ENCODE measurements around the gene UROC1.

The UROC1 gene

DNA sequence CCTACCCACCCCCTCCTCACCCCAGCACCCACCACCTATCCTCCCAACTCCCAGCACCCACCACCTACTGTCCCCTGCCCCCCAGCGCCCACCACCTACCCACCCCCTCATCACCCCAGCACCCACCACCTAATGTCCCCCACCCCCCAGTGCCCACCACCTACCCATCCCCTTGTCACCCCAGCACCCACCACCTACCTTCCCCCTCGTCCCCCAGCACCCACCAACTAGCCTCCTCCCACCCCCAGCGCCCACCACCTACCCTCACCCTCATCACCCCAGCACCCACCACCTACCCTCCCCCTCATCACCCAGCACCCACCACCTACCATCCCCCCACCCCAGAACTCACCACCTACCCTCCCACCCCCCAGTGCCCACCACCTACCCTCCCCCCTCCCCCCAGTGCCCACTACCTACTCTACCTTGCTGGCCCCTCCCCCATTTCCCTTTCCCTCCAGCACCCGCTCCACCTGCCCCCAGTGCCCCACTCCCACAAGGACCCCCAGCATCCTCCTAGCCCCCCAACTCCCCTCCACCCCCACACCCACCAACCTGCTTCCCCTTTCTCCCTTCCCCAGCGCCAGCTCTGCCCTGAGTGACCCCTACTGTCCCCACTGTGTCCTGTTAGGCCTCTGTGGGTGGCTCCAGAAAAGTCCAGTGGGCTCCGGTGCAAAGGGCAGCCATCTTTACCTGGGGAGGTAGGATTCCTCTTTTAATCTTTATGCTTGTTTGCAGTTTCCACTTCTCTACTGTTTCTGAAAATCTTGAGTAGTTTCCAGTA, 1.2 kb downstream of the UROC1 start:
- Mint-ChIP-seq H3K27me3 (no peaks in the 10 kb centered on the region), H3K4me3 (no peak overlapping the region), H3K9me3 (no peaks in the 10 kb centered on the region), H3K4me1 (no peaks in the 10 kb centered on the region), H3K27ac (no peak overlapping the region), H3K36me3 (no peaks in the 10 kb centered on the region)

DNA sequence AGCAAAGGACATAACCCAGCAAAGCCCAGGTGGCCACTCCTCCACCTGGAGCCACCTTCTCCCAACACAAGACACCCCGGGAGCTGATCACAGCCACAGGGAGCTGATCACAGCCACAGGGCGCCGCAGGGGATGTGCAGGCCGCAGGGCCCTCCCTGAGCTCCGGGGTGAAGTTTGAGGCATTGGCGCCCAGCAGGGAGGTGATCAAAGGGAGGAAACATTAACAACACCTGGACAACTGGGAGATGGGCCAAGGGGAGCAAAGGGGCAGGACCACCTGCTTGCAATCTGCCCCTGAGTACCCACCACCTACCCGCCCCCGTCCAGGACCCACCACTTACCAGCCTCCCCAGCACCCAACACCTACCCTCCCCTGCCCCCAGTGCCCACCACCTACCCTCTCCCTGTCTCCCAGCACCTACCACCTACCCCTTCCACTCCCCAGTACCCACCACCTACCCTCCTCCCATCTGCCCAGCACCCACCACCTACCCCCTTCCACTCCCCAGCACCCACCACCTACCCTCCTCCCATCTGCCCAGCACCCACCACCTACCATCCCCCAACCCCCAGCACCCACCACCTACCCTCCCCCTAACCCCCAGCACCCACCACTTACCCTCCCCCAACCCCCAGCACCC, 2.4 kb downstream of the UROC1 start:
- Mint-ChIP-seq H3K4me1 (no peaks in the 10 kb centered on the region), H3K36me3 (no peaks in the 10 kb centered on the region), H3K27me3 (no peaks in the 10 kb centered on the region), H3K27ac (no peak overlapping the region), H3K9me3 (no peaks in the 10 kb centered on the region), H3K4me3 (no peak overlapping the region)

- Mint-ChIP-seq H3K4me3 (no peak overlapping the region), H3K4me1 (no peaks in the 10 kb centered on the region), H3K27me3 (no peaks in the 10 kb centered on the region), H3K27ac (no peak overlapping the region), H3K36me3 (no peaks in the 10 kb centered on the region), H3K9me3 (no peaks in the 10 kb centered on the region)
Observed at GRCh38 chr3:126514161-126514560, 3.4 kb downstream of the UROC1 start.

DNA sequence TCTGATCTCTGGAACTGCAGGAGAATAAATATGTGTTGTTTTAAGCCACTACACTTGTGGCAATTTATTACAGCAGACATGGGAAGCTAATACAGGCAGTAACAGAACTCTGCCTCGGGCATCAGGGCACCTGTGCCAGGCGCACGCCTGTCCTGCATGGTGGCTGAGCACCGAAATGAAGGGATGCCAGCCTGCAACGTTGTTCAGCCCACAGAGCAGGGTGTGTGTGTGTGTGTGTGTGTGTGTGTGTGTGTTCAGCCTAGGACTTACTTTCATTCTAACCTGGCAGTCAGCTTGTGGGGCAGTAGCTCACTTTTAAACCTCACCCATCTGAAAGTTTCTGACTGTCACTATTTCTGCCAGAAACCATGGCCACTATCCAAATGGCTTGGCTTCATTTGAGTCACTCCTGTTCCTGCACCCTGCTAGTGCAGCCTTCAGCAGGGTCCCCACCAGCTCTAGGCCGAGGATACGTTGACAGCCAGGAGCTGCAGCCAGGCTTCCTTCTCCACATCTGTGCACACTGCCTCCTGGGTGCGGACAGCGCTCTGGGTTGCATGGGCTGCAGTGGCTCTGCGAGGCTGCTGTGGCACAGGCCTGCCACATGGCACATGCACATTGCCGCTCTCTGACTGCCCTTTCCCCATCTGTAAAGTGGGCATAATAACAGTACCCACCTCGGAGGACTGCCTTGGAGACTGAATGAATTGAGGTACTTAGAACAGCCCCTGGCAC, 4.5 kb downstream of the UROC1 start:
- Mint-ChIP-seq H3K36me3 (no peaks in the 10 kb centered on the region), H3K9me3 (no peaks in the 10 kb centered on the region), H3K4me3 (no peak overlapping the region), H3K4me1 (no peaks in the 10 kb centered on the region), H3K27ac (no peak overlapping the region), H3K27me3 (no peaks in the 10 kb centered on the region)

GRCh38 chr3:126512026-126512425, 5.5 kb downstream of the UROC1 start:
- Mint-ChIP-seq H3K27me3 (no peaks in the 10 kb centered on the region), H3K27ac (no peak overlapping the region), H3K4me1 (no peaks in the 10 kb centered on the region), H3K4me3 (no peak overlapping the region), H3K36me3 (no peaks in the 10 kb centered on the region), H3K9me3 (no peaks in the 10 kb centered on the region)

- H3K4me3 Mint-ChIP-seq, result no peak overlapping the region
- no peaks in the 10 kb centered on the region for H3K36me3 Mint-ChIP-seq
- no peak overlapping the region for H3K27ac Mint-ChIP-seq
- H3K27me3 Mint-ChIP-seq, result no peaks in the 10 kb centered on the region
- H3K9me3 Mint-ChIP-seq, result no peaks in the 10 kb centered on the region
- H3K4me1 Mint-ChIP-seq, result no peaks in the 10 kb centered on the region
Observed at GRCh38 chr3:126511291-126511690, 6.3 kb downstream of the UROC1 start.

GRCh38 chr3:126510308-126510910, 7.2 kb downstream of the UROC1 start:
- H3K27ac Mint-ChIP-seq, result no peak overlapping the region
- no peaks in the 10 kb centered on the region for H3K27me3 Mint-ChIP-seq
- no peaks in the 10 kb centered on the region for H3K9me3 Mint-ChIP-seq
- H3K4me1 Mint-ChIP-seq, result no peaks in the 10 kb centered on the region
- no peaks in the 10 kb centered on the region for H3K36me3 Mint-ChIP-seq
- no peak overlapping the region for H3K4me3 Mint-ChIP-seq

DNA sequence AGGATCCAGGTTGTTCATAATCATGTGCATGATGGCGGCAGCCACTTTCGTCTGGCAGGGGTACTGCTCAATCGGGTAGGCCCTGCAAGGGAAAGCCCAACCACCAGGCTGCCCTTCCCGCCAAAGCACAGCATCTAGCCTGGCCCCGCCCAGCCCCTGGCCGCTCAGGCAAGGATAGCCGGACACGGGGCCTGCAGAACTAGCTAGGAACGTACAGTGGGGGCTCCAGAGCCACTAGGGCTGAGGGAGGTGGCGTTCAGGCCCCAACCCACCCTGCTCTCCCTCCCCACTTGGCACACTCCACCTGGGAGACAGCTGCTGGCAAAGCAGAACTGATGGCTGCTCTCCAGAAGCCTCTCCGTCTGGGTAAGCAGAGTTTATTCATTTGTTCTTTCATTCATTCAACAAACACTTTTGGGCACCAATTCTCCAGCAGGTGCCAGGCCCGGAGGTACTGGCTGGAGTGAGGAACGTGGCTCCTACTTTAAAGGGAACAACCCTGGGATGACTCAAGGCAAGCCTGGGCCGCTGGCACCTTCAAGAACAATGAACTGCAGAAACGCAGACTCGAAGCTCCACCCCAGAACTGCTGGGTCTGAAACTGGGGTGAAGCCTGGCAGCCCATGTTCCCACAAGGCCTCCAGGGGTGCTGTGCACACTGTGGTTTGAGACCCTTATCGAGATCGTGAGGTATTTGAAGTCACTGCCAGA, 7.8 kb downstream of the UROC1 start:
- Mint-ChIP-seq H3K27me3 (peaks cover 3% of the 10 kb centered on the region), H3K36me3 (no peaks in the 10 kb centered on the region), H3K4me3 (no peak overlapping the region), H3K27ac (no peak overlapping the region), H3K4me1 (no peaks in the 10 kb centered on the region), H3K9me3 (no peaks in the 10 kb centered on the region)

DNA sequence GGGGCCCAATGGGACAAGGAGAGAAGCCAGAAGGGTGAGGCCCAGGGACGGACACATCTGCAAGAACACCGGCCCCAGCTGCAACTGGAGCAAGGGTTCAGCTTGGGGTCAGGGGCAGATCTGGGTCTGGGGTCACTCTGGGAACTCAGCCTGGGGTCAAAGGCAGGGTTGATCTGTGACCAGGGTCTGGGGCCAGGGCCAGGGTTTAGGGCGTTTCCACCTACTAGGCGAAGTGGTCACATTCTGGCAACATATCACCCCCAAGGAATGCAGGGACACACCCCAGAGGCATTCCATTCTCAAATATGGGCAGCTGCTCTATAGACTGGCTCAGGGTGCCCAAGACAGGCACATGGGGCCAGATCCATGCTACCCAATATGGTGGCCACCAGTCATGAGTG, 9.0 kb downstream of the UROC1 start:
- H3K27ac Mint-ChIP-seq, result no peak overlapping the region
- H3K27me3 Mint-ChIP-seq, result peaks cover 3% of the 10 kb centered on the region
- no peak overlapping the region for H3K4me3 Mint-ChIP-seq
- no peaks in the 10 kb centered on the region for H3K4me1 Mint-ChIP-seq
- H3K36me3 Mint-ChIP-seq, result no peaks in the 10 kb centered on the region
- no peaks in the 10 kb centered on the region for H3K9me3 Mint-ChIP-seq

- H3K27ac Mint-ChIP-seq, result no peak overlapping the region
- no peaks in the 10 kb centered on the region for H3K9me3 Mint-ChIP-seq
- H3K36me3 Mint-ChIP-seq, result no peaks in the 10 kb centered on the region
- no peaks in the 10 kb centered on the region for H3K4me1 Mint-ChIP-seq
- H3K4me3 Mint-ChIP-seq, result no peak overlapping the region
- peaks cover 3% of the 10 kb centered on the region for H3K27me3 Mint-ChIP-seq
Observed at GRCh38 chr3:126507886-126508285, 9.7 kb downstream of the UROC1 start.

DNA sequence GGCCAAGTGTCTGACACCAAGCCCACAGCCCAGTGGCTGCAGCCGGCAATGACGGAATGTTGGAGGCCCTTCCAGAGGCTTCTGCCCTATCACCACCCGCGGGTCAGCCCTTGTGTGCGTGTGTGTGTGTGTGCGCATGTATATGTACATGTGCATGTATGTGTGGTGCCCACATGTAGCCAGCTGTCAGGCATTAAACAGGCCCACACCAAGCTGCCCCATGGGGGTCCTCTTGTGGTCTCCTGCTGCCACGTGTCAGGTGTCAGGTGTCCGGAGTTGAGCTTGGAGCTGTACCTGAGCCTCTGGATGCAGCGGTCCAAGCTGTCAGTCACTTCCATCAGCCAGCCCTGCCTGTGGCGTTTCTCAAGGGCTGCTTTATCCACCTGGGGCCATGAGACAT, 13.9 kb downstream of the UROC1 start:
- H3K9me3 Mint-ChIP-seq, result no peaks in the 10 kb centered on the region
- no peaks in the 10 kb centered on the region for H3K4me1 Mint-ChIP-seq
- peaks cover 3% of the 10 kb centered on the region for H3K27me3 Mint-ChIP-seq
- H3K4me3 Mint-ChIP-seq, result no peak overlapping the region
- no peak overlapping the region for H3K27ac Mint-ChIP-seq
- H3K36me3 Mint-ChIP-seq, result no peaks in the 10 kb centered on the region

- no peak overlapping the region for H3K27ac Mint-ChIP-seq
- H3K36me3 Mint-ChIP-seq, result no peaks in the 10 kb centered on the region
- H3K9me3 Mint-ChIP-seq, result no peaks in the 10 kb centered on the region
- H3K27me3 Mint-ChIP-seq, result peaks cover 3% of the 10 kb centered on the region
- no peaks in the 10 kb centered on the region for H3K4me1 Mint-ChIP-seq
- H3K4me3 Mint-ChIP-seq, result no peak overlapping the region
Observed at GRCh38 chr3:126502656-126503055, 14.9 kb downstream of the UROC1 start.

- Mint-ChIP-seq H3K9me3 (no peaks in the 10 kb centered on the region), H3K4me1 (no peaks in the 10 kb centered on the region), H3K27ac (no peak overlapping the region), H3K27me3 (peaks cover 3% of the 10 kb centered on the region), H3K36me3 (no peaks in the 10 kb centered on the region), H3K4me3 (no peak overlapping the region)
Observed at GRCh38 chr3:126501736-126502135, 15.8 kb downstream of the UROC1 start.

GRCh38 chr3:126501054-126501453, 16.5 kb downstream of the UROC1 start:
- no peaks in the 10 kb centered on the region for H3K9me3 Mint-ChIP-seq
- no peaks in the 10 kb centered on the region for H3K4me1 Mint-ChIP-seq
- H3K27ac Mint-ChIP-seq, result no peak overlapping the region
- no peaks in the 10 kb centered on the region for H3K36me3 Mint-ChIP-seq
- peaks cover 3% of the 10 kb centered on the region for H3K27me3 Mint-ChIP-seq
- H3K4me3 Mint-ChIP-seq, result no peak overlapping the region

- no peaks in the 10 kb centered on the region for H3K27me3 Mint-ChIP-seq
- no peaks in the 10 kb centered on the region for H3K36me3 Mint-ChIP-seq
- H3K9me3 Mint-ChIP-seq, result no peaks in the 10 kb centered on the region
- no peaks in the 10 kb centered on the region for H3K4me1 Mint-ChIP-seq
- H3K27ac Mint-ChIP-seq, result no peak overlapping the region
- H3K4me3 Mint-ChIP-seq, result no peak overlapping the region
Observed at GRCh38 chr3:126500016-126500415, 17.6 kb downstream of the UROC1 start.
